OCI-LY3 (cell line): ENCODE data around the gene HDAC8.

ENCODE experiments used
- H2AFZ ChIP-seq: fragments of 200-600, 300-600 bp; shearing (Covaris generic); 2 replicates; pipeline ENCODE4 v1.6.0; 2014; ENCODE audit warnings: antibody characterized with exemption, low read depth, low read length
- H3K27ac ChIP-seq: fragments of 200-600, 300-600 bp; sonication (generic); 2 replicates; pipeline ENCODE4 v1.5.1; 2014; ENCODE audit warnings: mild to moderate bottlenecking, low read length, moderate library complexity, mixed read lengths
- H3K27me3 ChIP-seq: fragments of 200-600, 300-600 bp; sonication (generic); 2 replicates; pipeline ENCODE4 v1.6.1; 2014; ENCODE audit warnings: low read depth, low read length, mixed read lengths
- H3K36me3 ChIP-seq: fragments of 200-600, 300-600 bp; sonication (generic); replicated peaks from 2 replicates; pipeline ENCODE3; 2014; ENCODE audit warnings: low read depth, low read length, mixed read lengths
- H3K4me1 ChIP-seq: fragments of 300-600, 200-600 bp; sonication (generic); 2 replicates; pipeline ENCODE4 v1.6.1; 2014; ENCODE audit warnings: low read length, mixed read lengths
- H3K4me2 ChIP-seq: fragments of 200-600, 300-600 bp; sonication (generic); 2 replicates; pipeline ENCODE4 v1.6.1; 2014; ENCODE audit warnings: low read length, mixed read lengths
- H3K4me3 ChIP-seq: fragments of 300-600, 200-600 bp; sonication (generic); 2 replicates; pipeline ENCODE4 v1.5.1; 2014; ENCODE audit warnings: antibody characterized with exemption, mild to moderate bottlenecking, low read length, moderate library complexity
- H3K79me2 ChIP-seq: fragments of 300-600, 200-600 bp; shearing (Covaris generic); 2 replicates; pipeline ENCODE4 v1.6.1; 2014; ENCODE audit warnings: mild to moderate bottlenecking, low read length, mixed read lengths
- H3K9ac ChIP-seq: fragments of 300-600, 200-600 bp; shearing (Covaris generic); 2 replicates; pipeline ENCODE4 v1.6.0; 2014; ENCODE audit warnings: mild to moderate bottlenecking, low read length, moderate library complexity
- H3K9me3 ChIP-seq: fragments of 200-600, 300-600 bp; shearing (Covaris generic); 2 replicates; pipeline ENCODE4 v1.6.1; 2014; ENCODE audit warnings: low read length, mixed read lengths; ENCODE audit not compliant: insufficient read depth
- H4K20me1 ChIP-seq: fragments of 200-600, 300-600 bp; sonication (generic); 2 replicates; pipeline ENCODE4 v1.6.1; 2016; ENCODE audit warnings: low read length, mixed read lengths; ENCODE audit not compliant: insufficient read depth
- CTCF ChIP-seq: fragments of 200-600, 300-600 bp; sonication (generic); IDR thresholded peaks from 2 replicates; pipeline ENCODE4 v1.5.1; 2014; ENCODE audit warnings: antibody characterized with exemption, low read length, low read depth
- EZH2phosphoT487 ChIP-seq: fragments of 200-600 bp; shearing (Covaris generic); IDR thresholded peaks from 2 replicates; pipeline ENCODE4 v1.6.1; 2018; ENCODE audit warnings: antibody characterized with exemption, mixed run types, low read depth

Gene HDAC8

GRCh38 chrX:72395237-72395636 is 177.4 kb downstream of the HDAC8 start:
- Histone ChIP-seq H3K79me2 (no peaks in the 10 kb centered on the region), H3K4me1 (no peaks in the 10 kb centered on the region), H3K27ac (no peak overlapping the region), H3K4me3 (no peak overlapping the region), H3K9ac (no peak overlapping the region), H4K20me1 (no peaks in the 10 kb centered on the region), H3K27me3 (no peaks in the 10 kb centered on the region), H2AFZ (no peak overlapping the region), H3K9me3 (no peaks in the 10 kb centered on the region), H3K36me3 (no peaks in the 10 kb centered on the region), H3K4me2 (no peak overlapping the region)
- no peak for TF ChIP-seq CTCF
- no peak for TF ChIP-seq EZH2phosphoT487

- Histone ChIP-seq H3K9ac (no peak overlapping the region), H4K20me1 (no peaks in the 10 kb centered on the region), H3K9me3 (no peaks in the 10 kb centered on the region), H3K4me1 (no peaks in the 10 kb centered on the region), H3K27ac (no peak overlapping the region), H3K4me3 (no peak overlapping the region), H2AFZ (no peak overlapping the region), H3K4me2 (no peak overlapping the region), H3K79me2 (no peaks in the 10 kb centered on the region), H3K27me3 (no peaks in the 10 kb centered on the region), H3K36me3 (no peaks in the 10 kb centered on the region)
- no peak for TF ChIP-seq EZH2phosphoT487
- TF ChIP-seq CTCF = no peak
Measured at GRCh38 chrX:72394518-72395170, 178.0 kb downstream of the HDAC8 start.

- H2AFZ ChIP-seq = no peak overlapping the region
- H4K20me1 ChIP-seq = no peaks in the 10 kb centered on the region
- H3K27me3 ChIP-seq = no peaks in the 10 kb centered on the region
- H3K4me1 ChIP-seq = no peaks in the 10 kb centered on the region
- no peak overlapping the region for H3K9ac ChIP-seq
- no peak overlapping the region for H3K4me2 ChIP-seq
- H3K36me3 ChIP-seq = no peaks in the 10 kb centered on the region
- H3K9me3 ChIP-seq = no peaks in the 10 kb centered on the region
- no peak overlapping the region for H3K4me3 ChIP-seq
- H3K79me2 ChIP-seq = no peaks in the 10 kb centered on the region
- TF ChIP-seq EZH2phosphoT487 (no peak), CTCF (no peak)
- no peak overlapping the region for H3K27ac ChIP-seq
Measured at GRCh38 chrX:72393836-72394517, 178.7 kb downstream of the HDAC8 start.

GRCh38 chrX:72392816-72393800 is 179.5 kb downstream of the HDAC8 start:
- TF ChIP-seq EZH2phosphoT487 (no peak), CTCF (no peak)
- H3K36me3 ChIP-seq = no peaks in the 10 kb centered on the region
- H3K27ac ChIP-seq = no peak overlapping the region
- H3K4me2 ChIP-seq = no peak overlapping the region
- no peaks in the 10 kb centered on the region for H3K27me3 ChIP-seq
- H3K9me3 ChIP-seq = no peaks in the 10 kb centered on the region
- H3K4me3 ChIP-seq = no peak overlapping the region
- H2AFZ ChIP-seq = no peak overlapping the region
- H3K9ac ChIP-seq = no peak overlapping the region
- no peaks in the 10 kb centered on the region for H3K4me1 ChIP-seq
- no peaks in the 10 kb centered on the region for H4K20me1 ChIP-seq
- no peaks in the 10 kb centered on the region for H3K79me2 ChIP-seq
